GM12865 (cell line): ENCODE measurements around the gene DNAAF1.
A peak's percentile ranks its signal among the peaks of the same experiment; 100 is the strongest.

Experiments used
- DNase-seq: peaks from one replicate; pipeline ENCODE4 v3.0.0; 2010; ENCODE audit warnings: low read depth
- H3K4me3 ChIP-seq: 2 replicates; pipeline ENCODE4 v1.5.1; 2011; ENCODE audit warnings: mild to moderate bottlenecking, low read depth, low read length, control low read depth
- TF ChIP-seq, protein P1 (sequence below): IDR thresholded peaks from 2 replicates; pipeline ENCODE4 v1.5.1; 2011; ENCODE audit warnings: low read length, control low read depth, low read depth, inconsistent platforms; ENCODE audit not compliant: insufficient read depth; ENCODE audit errors: missing control alignments

Gene DNAAF1

DNA sequence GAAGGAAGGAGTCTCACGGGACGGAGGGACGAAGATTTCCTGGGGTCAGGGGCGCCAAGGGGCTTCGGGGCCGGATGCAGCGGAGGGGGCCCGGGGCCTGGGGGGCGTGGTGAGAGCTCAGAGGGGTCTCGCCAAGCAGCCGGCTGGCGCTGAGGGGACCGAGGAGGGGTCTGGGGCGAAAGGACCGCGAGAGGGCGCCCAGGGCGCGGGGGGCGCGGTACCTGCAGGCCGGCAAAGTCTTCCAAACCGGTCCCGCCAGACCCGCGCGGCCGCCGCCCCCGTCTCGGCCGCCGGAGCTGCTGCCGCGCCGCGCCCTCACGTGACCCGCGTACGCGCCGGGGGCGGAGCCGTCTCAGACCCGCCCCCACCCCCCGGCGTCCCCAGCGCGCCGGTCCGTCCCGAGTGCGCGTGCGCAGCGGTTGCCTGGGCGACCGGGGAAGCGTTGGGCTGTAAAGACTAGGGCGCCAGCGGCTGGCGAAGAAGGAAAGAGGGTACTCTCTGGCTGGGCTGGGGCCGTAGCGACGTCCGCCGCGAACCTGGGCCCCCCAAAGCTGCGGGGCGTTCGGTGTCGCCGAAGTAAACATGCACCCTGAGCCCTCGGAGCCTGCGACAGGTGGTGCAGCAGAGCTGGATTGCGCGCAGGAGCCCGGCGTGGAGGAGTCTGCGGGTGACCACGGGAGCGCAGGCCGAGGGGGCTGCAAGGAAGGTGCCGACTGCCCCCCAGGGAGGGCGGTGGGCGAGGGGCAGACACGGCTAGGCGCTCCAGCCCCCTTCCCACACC, at the start of gene DNAAF1, which contains the start of gene HSDL1:
DNAAF1 (plus strand) TSS at position 450 of the 781 bp plus-strand sequence; CDS start at position 583, 133 bp downstream.
HSDL1 (minus strand) TSS at position 319 of the 781 bp plus-strand sequence. CDS start 13,856 bp downstream, outside the sequence.
- peak within 1 kb of the TSS; percentile 64 for H3K4me3 ChIP-seq
- peak; percentile 93 for DNase-seq
- TF ChIP-seq, protein P1, sequence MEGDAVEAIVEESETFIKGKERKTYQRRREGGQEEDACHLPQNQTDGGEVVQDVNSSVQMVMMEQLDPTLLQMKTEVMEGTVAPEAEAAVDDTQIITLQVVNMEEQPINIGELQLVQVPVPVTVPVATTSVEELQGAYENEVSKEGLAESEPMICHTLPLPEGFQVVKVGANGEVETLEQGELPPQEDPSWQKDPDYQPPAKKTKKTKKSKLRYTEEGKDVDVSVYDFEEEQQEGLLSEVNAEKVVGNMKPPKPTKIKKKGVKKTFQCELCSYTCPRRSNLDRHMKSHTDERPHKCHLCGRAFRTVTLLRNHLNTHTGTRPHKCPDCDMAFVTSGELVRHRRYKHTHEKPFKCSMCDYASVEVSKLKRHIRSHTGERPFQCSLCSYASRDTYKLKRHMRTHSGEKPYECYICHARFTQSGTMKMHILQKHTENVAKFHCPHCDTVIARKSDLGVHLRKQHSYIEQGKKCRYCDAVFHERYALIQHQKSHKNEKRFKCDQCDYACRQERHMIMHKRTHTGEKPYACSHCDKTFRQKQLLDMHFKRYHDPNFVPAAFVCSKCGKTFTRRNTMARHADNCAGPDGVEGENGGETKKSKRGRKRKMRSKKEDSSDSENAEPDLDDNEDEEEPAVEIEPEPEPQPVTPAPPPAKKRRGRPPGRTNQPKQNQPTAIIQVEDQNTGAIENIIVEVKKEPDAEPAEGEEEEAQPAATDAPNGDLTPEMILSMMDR, result peak; percentile 9

GRCh38 chr16:84095466-84095865, 49.6 kb upstream of the DNAAF1 start:
- DNase-seq, result no peak
- TF ChIP-seq, protein P1, result no peak
- no peak overlapping the region for H3K4me3 ChIP-seq

- TF ChIP-seq, protein P1, result no peak
- DNase-seq, result no peak
- H3K4me3 ChIP-seq, result no peak overlapping the region
These were observed 48.6 kb upstream of the DNAAF1 start for GRCh38 chr16:84096447-84097005.

DNA sequence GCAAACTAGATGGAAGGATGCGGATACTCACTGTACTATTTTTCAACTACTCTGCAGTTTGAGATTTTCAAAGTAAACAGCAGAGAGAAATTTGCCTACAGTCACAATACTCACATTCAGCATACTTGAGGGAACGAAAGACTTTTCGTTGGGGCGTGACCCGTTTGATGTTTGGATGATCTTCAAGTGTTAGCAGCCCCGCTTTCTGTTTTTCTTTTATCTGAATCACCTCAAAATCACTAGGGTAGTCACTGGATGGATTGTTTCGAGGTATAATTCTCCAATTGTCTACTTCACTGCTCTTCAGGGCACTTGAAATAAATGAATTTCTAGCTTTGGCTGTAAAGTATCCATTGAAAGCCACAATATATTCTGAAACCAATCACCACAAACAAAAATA, 46.2 kb upstream of the DNAAF1 start:
- H3K4me3 ChIP-seq, result no peak overlapping the region
- TF ChIP-seq, protein P1, result no peak
- no peak for DNase-seq

- H3K4me3 ChIP-seq, result no peak overlapping the region
- DNase-seq, result no peak
These were observed 41.4 kb upstream of the DNAAF1 start for GRCh38 chr16:84103678-84104077.

DNA sequence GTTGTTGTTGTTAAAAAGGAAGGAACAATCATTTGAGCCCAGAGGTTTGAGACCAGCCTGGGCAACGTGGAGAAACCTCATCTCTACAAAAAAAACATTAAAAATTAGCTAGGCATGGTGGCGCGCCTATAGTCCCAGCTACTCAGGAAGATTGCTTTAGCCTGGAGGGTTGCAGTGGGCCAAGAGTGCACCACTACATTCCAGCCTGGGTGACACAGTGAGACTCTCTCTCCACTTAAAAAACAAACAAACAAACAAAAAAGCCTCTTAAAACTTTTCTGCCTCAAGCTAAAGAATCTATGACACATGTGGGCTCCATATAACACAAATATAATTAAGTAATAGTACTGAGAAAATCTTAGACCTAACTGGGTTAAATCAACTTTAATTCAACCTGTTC, 40.9 kb upstream of the DNAAF1 start:
- TF ChIP-seq, protein P1, result no peak
- DNase-seq, result no peak
- H3K4me3 ChIP-seq, result no peak overlapping the region

More at GRCh38 chr16:84103678-84104077, 41.4 kb upstream of the DNAAF1 start:
- TF ChIP-seq, protein P1, result no peak

DNA sequence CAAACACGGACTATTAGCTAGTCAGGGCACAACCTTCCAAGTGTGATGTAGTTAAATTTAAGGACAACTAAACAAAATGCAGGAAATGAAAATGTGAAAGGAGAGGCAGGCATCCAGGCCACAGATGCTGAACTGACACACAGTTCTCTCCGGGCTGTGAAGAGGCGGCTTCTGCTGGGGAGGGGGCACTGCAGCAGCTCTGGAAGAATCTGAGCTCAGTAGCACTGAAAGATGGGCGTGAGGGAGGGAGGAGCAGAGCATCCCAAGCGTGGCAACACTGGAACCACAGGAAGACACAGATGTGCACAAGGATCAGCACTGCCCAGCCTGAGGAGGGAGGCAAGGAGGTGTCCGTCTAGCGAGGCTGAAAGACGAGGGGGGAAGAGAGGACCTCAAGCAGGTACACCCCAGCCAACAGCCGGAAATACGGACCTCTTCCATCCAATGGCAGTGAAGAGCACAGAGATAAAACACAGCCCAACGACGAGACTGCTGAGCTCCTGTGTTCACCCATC, 39.8 kb upstream of the DNAAF1 start:
- DNase-seq, result no peak
- TF ChIP-seq, protein P1, result no peak
- no peak overlapping the region for H3K4me3 ChIP-seq
